ENCODE measurements around the gene CLEC16A. TPM values are rescaled to one million over a fixed set of nuclear protein-coding genes. Genes with fewer than 3 reads are reported as not detected.

The CLEC16A gene
- total and polyA plus RNA-seq, 9 of the 15 experiments (the other 6 are each of a cell fraction or from before 2014, with no cell fraction given) = 1.00 to 22.3 (median 10.0) TPM

GRCh38 chr16:11174141-11174540, 229.8 kb downstream of the CLEC16A start (continued):
- TF ChIP-seq PRDM10 (IDR thresholded peaks at IDR 0.05; ENCODE audit: partially characterized antibody) (no peak), SMARCB1 (IDR thresholded peaks at IDR 0.05; ENCODE audit: insufficient read length, low read depth) (no peak), POLR2G (IDR thresholded peaks at IDR 0.05; ENCODE audit: low read depth, low read length) (0 out of 2 replicates have a peak, but pooled peaks have one; percentile 22), CBX2 (IDR thresholded peaks at IDR 0.05; ENCODE audit: insufficient read depth, low read length, poor library complexity, severe bottlenecking) (no peak), SPI1 (IDR thresholded peaks at IDR 0.05; ENCODE audit: borderline replicate concordance, low read depth, low read length) (peak; percentile 53; the same call in 1 of the 2 replicates), U2AF2 (optimal IDR thresholded peaks at IDR 0.05; ENCODE audit: low read depth, low read length) (no peak), FOXP1 (CRISPR knock-in tag; IDR thresholded peaks at IDR 0.05) (no peak), MLLT1 (IDR thresholded peaks at IDR 0.05) (0 out of 4 replicates have a peak, but pooled peaks of 1 of the 2 experiments have one; percentile 34)

Measured in K562 (cell line).